Fibroblast of the aortic adventitia (primary cell): Measurements from ENCODE around the gene TWIST2. TPM values are rescaled to one million over a fixed set of nuclear protein-coding genes. Genes with fewer than 3 reads are reported as not detected.

Source experiments
- DNase-seq: peaks from one replicate; pipeline ENCODE4 v3.0.0-alpha.2; 2010; ENCODE audit warnings: low read depth
- H3K4me3 ChIP-seq: 2 replicates; pipeline ENCODE4 v1.5.1; 2011; ENCODE audit warnings: low read depth, mild to moderate bottlenecking, control low read depth, low read length, moderate library complexity
- total RNA-seq: library from RNA; depleted of rRNA; stranded (reverse); fragments of >200 nt; gene quantifications from 2 replicates; pipeline ENCODE4 v1.2.3, GENCODE V29; 2012; ENCODE audit warnings: low replicate concordance
- TF ChIP-seq, protein P1 (sequence below): IDR thresholded peaks from 2 replicates; pipeline ENCODE4 v1.5.1; 2011; ENCODE audit warnings: mild to moderate bottlenecking, low read length, control low read depth, inconsistent platforms; ENCODE audit not compliant: insufficient read depth

The TWIST2 gene
- total RNA-seq, 1 donor: 64.1 TPM

DNA sequence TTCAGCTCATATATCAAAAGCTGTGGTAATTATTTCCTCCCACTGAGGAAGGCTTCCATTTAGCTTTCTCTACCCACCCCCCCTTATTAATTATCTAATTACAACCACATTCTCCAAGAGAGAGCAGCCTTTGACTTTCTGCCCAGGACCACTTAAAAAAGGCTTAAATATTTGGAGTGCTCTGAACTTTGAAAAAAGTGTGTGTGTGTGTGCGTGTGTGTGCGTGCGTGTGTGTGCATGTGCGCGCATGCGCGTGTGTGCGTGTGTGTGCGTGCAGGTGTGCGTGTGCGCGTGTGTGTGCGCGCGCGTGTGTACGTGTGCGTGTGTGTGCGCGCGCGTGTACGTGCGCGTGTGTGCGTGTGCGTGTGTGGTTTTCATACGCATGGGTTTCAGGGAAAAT, 57.8 kb downstream of the TWIST2 start:
- no peak for DNase-seq
- TF ChIP-seq, protein P1, sequence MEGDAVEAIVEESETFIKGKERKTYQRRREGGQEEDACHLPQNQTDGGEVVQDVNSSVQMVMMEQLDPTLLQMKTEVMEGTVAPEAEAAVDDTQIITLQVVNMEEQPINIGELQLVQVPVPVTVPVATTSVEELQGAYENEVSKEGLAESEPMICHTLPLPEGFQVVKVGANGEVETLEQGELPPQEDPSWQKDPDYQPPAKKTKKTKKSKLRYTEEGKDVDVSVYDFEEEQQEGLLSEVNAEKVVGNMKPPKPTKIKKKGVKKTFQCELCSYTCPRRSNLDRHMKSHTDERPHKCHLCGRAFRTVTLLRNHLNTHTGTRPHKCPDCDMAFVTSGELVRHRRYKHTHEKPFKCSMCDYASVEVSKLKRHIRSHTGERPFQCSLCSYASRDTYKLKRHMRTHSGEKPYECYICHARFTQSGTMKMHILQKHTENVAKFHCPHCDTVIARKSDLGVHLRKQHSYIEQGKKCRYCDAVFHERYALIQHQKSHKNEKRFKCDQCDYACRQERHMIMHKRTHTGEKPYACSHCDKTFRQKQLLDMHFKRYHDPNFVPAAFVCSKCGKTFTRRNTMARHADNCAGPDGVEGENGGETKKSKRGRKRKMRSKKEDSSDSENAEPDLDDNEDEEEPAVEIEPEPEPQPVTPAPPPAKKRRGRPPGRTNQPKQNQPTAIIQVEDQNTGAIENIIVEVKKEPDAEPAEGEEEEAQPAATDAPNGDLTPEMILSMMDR: no peak

GRCh38 chr2:238906254-238906935, 58.5 kb downstream of the TWIST2 start:
- no peak for DNase-seq
- TF ChIP-seq, protein P1: no peak
- H3K4me3 ChIP-seq: no peak overlapping the region

More for the DNA sequence above, 57.8 kb downstream of the TWIST2 start:
- no peak overlapping the region for H3K4me3 ChIP-seq

GRCh38 chr2:238906936-238907716, 59.2 kb downstream of the TWIST2 start:
- TF ChIP-seq, protein P1: no peak
- no peak overlapping the region for H3K4me3 ChIP-seq
- DNase-seq: no peak

DNA sequence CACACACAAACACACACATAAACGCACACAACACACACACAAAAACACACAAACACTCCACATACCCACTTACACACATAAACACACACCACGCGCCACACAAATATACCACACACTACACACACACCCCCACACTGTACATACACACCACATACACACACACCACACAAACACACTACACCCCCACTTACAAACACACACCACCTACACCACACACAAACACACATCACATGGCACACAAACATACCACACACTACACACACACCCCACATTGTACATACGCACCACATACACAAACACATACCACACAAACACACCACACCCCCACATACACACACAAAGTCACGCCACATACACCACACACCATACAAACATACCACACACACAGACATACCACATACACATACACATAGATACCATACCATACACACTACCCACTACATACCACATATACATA, 59.9 kb downstream of the TWIST2 start:
- no peak for DNase-seq
- no peak overlapping the region for H3K4me3 ChIP-seq
- TF ChIP-seq, protein P1: no peak

GRCh38 chr2:238908960-238909951, 61.4 kb downstream of the TWIST2 start:
- peak; percentile 65 for DNase-seq
- no peak overlapping the region for H3K4me3 ChIP-seq
- TF ChIP-seq, protein P1: no peak

- DNase-seq: no peak
- no peak overlapping the region for H3K4me3 ChIP-seq
- TF ChIP-seq, protein P1: no peak
Observed at GRCh38 chr2:238910751-238911351, 63.0 kb downstream of the TWIST2 start.
